Osteoblast (primary cell): ENCODE results near the gene GALM. TPM values are rescaled to one million over a fixed set of nuclear protein-coding genes. Genes with fewer than 3 reads are reported as not detected.
"Not testable (repeated sequence)": the region's sequence is repeated elsewhere in the genome, so short reads cannot be mapped to it uniquely, and the experiment has no call there.

Experiments
- DNase-seq: peaks from one replicate; pipeline ENCODE4 v3.0.0; 2011; ENCODE audit warnings: low spot score, mixed read lengths; ENCODE audit not compliant: insufficient read length; ENCODE audit errors: missing footprints
- H2AFZ ChIP-seq: 2 replicates; pipeline ENCODE4 v1.6.0; 2011; ENCODE audit warnings: mild to moderate bottlenecking, low read length
- H3K27ac ChIP-seq: 2 replicates; pipeline ENCODE4 v1.5.1; 2011; ENCODE audit warnings: mild to moderate bottlenecking, low read depth, low read length, moderate library complexity
- H3K27me3 ChIP-seq: 2 replicates; pipeline ENCODE4 v1.6.0; 2012; ENCODE audit warnings: mild to moderate bottlenecking, control low read depth, inconsistent platforms, low read length, moderate library complexity; ENCODE audit not compliant: insufficient read depth
- H3K36me3 ChIP-seq: 2 replicates; pipeline ENCODE4 v1.5.1; 2011; ENCODE audit warnings: mild to moderate bottlenecking, low read length, control low read depth, moderate library complexity; ENCODE audit not compliant: insufficient read depth
- H3K4me1 ChIP-seq: 2 replicates; pipeline ENCODE4 v1.5.1; 2011; ENCODE audit warnings: mild to moderate bottlenecking, low read length, control low read depth, moderate library complexity; ENCODE audit not compliant: insufficient read depth
- H3K4me2 ChIP-seq: 2 replicates; pipeline ENCODE4 v1.6.0; 2011; ENCODE audit warnings: mild to moderate bottlenecking, low read length; ENCODE audit not compliant: insufficient read depth
- H3K4me3 ChIP-seq: fragments of 200-600 bp; sonication (generic); 3 replicates; pipeline ENCODE4 v1.5.1; 2012; ENCODE audit warnings: mild to moderate bottlenecking, low read length, inconsistent platforms; ENCODE audit not compliant: insufficient read depth
- H3K79me2 ChIP-seq: 2 replicates; pipeline ENCODE4 v1.6.0; 2012; ENCODE audit warnings: mild to moderate bottlenecking, low read length, control low read depth, inconsistent platforms; ENCODE audit not compliant: insufficient read depth
- H3K9me3 ChIP-seq: 2 replicates; pipeline ENCODE4 v1.5.1; 2011; ENCODE audit warnings: low read depth, low read length, control low read depth
- H4K20me1 ChIP-seq: 2 replicates; pipeline ENCODE4 v1.6.0; 2012; ENCODE audit warnings: mild to moderate bottlenecking, low read length, control low read depth; ENCODE audit not compliant: insufficient read depth
- total RNA-seq: library from RNA; depleted of rRNA; stranded (reverse); fragments of >200 nt; gene quantifications from 2 replicates; pipeline ENCODE4 v1.2.3, GENCODE V29; 2012
- TF ChIP-seq, protein P1 (sequence below): IDR thresholded peaks from 2 replicates; pipeline ENCODE4 v1.5.1; 2011; ENCODE audit warnings: mild to moderate bottlenecking, low read depth, low read length, moderate library complexity; ENCODE audit errors: extremely low read depth

GALM gene
- total RNA-seq, 1 donor, result 50.7 TPM

DNA sequence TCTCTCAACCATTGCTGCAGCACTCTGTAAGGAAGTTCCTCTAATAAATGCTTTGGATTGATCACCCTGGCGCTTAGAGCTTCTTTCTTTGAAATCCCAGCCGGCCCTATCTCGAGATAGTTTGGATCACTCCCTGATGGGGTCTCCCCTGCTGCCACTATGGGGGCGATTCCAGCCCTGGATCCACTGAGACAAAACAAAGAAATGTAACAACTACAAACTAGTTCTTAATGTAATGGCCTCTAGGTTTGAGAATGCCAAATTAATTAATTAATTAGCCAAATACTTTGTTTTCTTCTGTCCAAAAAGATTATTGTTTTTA, 70.0 kb downstream of the GALM start:
- no peak overlapping the region for H3K4me3 ChIP-seq
- peaks cover 9% of the 10 kb centered on the region for H3K36me3 ChIP-seq
- H3K9me3 ChIP-seq, result no peaks in the 10 kb centered on the region
- H3K79me2 ChIP-seq, result no peaks in the 10 kb centered on the region
- no peaks in the 10 kb centered on the region for H3K4me1 ChIP-seq
- no peak overlapping the region for H3K27ac ChIP-seq
- H2AFZ ChIP-seq, result no peak overlapping the region
- no peak overlapping the region for H3K4me2 ChIP-seq
- TF ChIP-seq, protein P1, sequence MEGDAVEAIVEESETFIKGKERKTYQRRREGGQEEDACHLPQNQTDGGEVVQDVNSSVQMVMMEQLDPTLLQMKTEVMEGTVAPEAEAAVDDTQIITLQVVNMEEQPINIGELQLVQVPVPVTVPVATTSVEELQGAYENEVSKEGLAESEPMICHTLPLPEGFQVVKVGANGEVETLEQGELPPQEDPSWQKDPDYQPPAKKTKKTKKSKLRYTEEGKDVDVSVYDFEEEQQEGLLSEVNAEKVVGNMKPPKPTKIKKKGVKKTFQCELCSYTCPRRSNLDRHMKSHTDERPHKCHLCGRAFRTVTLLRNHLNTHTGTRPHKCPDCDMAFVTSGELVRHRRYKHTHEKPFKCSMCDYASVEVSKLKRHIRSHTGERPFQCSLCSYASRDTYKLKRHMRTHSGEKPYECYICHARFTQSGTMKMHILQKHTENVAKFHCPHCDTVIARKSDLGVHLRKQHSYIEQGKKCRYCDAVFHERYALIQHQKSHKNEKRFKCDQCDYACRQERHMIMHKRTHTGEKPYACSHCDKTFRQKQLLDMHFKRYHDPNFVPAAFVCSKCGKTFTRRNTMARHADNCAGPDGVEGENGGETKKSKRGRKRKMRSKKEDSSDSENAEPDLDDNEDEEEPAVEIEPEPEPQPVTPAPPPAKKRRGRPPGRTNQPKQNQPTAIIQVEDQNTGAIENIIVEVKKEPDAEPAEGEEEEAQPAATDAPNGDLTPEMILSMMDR, result no peak
- no peak for DNase-seq
- H3K27me3 ChIP-seq, result no peaks in the 10 kb centered on the region
- H4K20me1 ChIP-seq, result no peaks in the 10 kb centered on the region

DNA sequence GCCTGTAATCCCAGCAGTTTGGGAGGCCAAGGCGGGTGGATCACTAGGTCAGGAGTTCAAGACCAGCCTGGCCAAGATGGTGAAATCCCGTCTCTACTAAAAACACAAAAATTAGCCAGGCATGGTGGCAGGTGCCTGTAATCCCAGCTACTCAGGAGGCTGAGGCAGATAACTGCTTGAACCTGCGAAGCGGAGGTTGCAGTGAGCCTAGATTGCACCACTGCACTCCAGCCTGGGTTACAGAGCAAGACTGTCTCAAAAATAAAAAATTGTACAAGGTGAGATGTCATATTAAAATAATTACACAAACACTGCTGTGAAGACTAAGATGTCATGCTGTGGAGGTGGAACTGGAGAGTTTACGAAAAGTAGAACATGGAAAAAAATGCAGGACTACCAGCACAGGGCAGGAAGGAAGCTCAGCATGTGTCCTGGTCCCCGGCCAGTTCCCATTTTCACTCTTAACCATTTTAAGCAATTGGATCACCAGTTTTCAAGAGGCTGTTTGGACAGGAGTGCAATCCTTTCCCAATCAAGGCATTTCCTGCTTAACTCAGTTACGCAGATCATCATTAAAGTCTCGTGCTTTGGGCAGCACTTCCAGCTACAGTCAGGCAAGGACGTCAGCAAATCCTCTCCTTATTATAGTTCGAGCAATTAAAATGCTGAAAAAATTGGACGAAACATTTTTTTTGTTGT, 71.2 kb downstream of the GALM start:
- not testable (repeated sequence) for H2AFZ ChIP-seq, H3K79me2 ChIP-seq, H3K27ac ChIP-seq, H4K20me1 ChIP-seq, H3K9me3 ChIP-seq, H3K4me2 ChIP-seq, DNase-seq, H3K27me3 ChIP-seq, H3K4me3 ChIP-seq, H3K4me1 ChIP-seq
- H3K36me3 ChIP-seq, result peaks cover 11% of the 10 kb centered on the region

DNA sequence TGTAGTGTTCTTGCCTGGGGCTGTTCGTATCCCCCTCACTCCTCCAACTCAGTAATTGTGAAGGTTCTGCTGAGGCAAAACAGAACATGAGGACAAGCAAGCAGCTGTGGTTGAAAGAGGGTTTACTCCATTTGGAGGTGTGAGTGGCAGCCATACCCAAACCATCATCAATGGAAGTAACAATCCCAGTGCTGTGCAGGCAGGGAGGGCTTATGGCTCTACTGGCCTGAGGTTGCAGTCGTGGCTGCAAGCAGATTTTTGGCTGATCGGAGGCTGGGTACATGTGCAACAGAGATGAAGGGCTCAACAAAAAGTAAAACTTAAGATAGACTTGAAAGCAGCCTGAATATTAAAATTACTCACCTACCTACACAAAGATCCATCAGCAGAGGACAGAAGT, 72.0 kb downstream of the GALM start:
- no peaks in the 10 kb centered on the region for H3K79me2 ChIP-seq
- no peak overlapping the region for H3K4me2 ChIP-seq
- peaks cover 15% of the 10 kb centered on the region for H3K36me3 ChIP-seq
- no peak overlapping the region for H3K27ac ChIP-seq
- H3K9me3 ChIP-seq, result no peaks in the 10 kb centered on the region
- H3K4me3 ChIP-seq, result no peak overlapping the region
- DNase-seq, result no peak
- no peak overlapping the region for H2AFZ ChIP-seq
- no peaks in the 10 kb centered on the region for H3K27me3 ChIP-seq
- H4K20me1 ChIP-seq, result peaks cover 5% of the 10 kb centered on the region
- no peaks in the 10 kb centered on the region for H3K4me1 ChIP-seq
- TF ChIP-seq, protein P1, result no peak

DNA sequence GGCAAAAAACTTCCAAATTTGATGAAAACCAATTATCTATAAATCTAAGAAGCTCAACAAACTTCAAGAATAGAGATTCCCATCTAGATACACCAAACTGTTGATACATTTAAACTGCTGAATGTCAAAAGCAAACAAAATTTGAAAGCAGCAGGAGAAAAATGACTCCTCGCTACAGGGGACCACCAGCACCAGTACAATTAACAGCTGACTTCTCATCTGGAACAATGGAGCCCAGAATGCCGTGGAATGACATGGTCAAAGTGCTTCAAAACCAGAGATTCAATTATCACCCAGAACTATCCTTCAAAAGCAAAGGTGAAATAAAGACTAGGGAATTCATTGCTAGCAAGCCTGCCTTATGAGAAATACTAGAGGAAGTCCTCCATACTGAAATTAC, 73.6 kb downstream of the GALM start:
- Histone ChIP-seq H3K79me2 (peaks cover 4% of the 10 kb centered on the region), H4K20me1 (peaks cover 7% of the 10 kb centered on the region), H3K27ac (no peak overlapping the region), H3K9me3 (no peaks in the 10 kb centered on the region), H3K4me3 (no peak overlapping the region), H3K27me3 (no peaks in the 10 kb centered on the region), H3K36me3 (peaks cover 28% of the 10 kb centered on the region), H3K4me1 (no peaks in the 10 kb centered on the region), H3K4me2 (no peak overlapping the region), H2AFZ (no peak overlapping the region)
- TF ChIP-seq, protein P1, result no peak
- no peak for DNase-seq
